ENCODE results near the gene STXBP2.

STXBP2 gene

GRCh38 chr19:7679771-7680605 lies 43.1 kb downstream of the STXBP2 start:
- DNase-seq (ENCODE audit: low spot score): no peak

- peak; percentile 75 for DNase-seq (ENCODE audit: low spot score)
Measured at GRCh38 chr19:7680606-7681339, 43.9 kb downstream of the STXBP2 start, which contains the start of gene TRAPPC5. TSS of gene TRAPPC5 (plus strand) at chr19:7680833. CDS start at chr19:7682254, 1,421 bp downstream.

DNA sequence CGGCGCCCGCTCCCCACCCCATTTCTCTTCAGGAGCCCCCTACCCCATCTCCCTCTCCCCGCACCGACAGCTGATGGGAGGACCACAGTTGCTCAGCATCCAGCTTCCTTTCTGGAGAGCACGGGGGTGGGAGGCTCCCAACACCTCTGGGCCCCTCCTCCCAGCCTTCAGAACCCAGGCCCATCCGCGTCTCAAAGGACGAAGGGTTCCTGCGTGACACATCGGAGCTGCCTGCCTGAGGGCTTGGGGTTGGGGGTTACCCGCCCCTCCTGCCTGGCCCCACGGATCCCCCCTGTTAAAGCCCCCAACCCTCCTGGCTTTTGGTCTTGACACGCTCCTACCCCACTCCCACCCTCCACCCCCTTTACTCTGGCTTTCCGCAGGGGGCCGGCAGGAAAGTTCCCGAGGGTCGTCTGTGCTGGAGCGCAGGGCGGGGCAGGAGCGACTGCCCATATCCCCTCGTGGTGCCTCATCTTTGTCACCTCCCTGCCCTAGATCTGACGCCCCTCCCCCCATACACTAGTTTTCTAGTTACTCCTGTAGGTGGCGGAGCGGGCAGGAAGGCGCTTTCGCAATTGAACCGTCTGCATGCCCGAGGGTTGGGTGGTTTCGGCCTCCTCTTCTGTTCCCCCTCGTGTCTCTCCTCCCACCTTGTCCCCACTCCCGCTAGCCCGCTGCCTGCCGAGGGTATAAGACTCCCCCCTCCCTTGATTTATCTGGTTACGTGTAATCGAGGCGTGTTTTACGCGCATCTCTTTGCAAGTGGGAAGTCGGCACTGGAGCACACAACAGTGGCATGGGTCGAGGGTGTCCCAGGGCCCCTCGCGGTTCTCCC lies 44.6 kb downstream of the STXBP2 start:
- peak; percentile 76 for DNase-seq (ENCODE audit: low spot score)

- DNase-seq (ENCODE audit: low spot score): no peak
Measured at GRCh38 chr19:7682175-7682855, 45.4 kb downstream of the STXBP2 start.

- DNase-seq (ENCODE audit: low spot score): no peak
Measured at GRCh38 chr19:7685546-7686445, 48.9 kb downstream of the STXBP2 start.

- DNase-seq (ENCODE audit: low spot score): no peak
Measured at GRCh38 chr19:7687177-7687576, 50.3 kb downstream of the STXBP2 start.

GRCh38 chr19:7689165-7689564 lies 52.3 kb downstream of the STXBP2 start:
- DNase-seq (ENCODE audit: low spot score): no peak

DNA sequence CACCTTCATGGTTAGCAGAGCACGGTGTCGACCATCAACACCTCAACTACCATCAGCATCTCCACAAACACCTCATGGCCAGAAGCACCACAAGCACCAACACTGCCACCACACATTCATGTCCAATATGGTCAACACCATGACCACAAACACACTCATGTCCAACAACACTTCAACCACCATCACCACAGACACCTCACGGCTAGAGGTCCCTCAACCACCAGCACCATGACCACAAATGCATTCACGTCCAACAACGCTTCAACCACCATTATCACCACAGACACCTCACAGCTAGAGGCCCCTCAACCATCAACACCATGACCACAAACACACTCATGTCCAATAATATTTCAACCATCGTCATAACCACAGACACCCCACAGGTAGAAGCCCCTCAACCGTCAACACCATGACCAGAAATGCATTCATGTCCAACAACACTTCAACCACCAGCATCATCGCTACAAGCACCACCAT lies 53.9 kb downstream of the STXBP2 start:
- no peak for DNase-seq (ENCODE audit: low spot score)

GRCh38 chr19:7691497-7691896 lies 54.6 kb downstream of the STXBP2 start:
- DNase-seq (ENCODE audit: low spot score): no peak

GRCh38 chr19:7692417-7693088 lies 55.6 kb downstream of the STXBP2 start:
- no peak for DNase-seq (ENCODE audit: low spot score)

GRCh38 chr19:7694499-7694898 lies 57.6 kb downstream of the STXBP2 start:
- DNase-seq (ENCODE audit: low spot score): no peak
